WTC11 (cell line): ENCODE results near the gene ITGB4. TPM values are rescaled to one million over a fixed set of nuclear protein-coding genes. Genes with fewer than 3 reads are reported as not detected.

ENCODE experiments used
- ATAC-seq: fragments of 200-7000 bp; cut with Tn5 transposase; 2 replicates; pipeline ENCODE4 v1.10.0; 2021; ENCODE audit warnings: mild to moderate bottlenecking, moderate library complexity
- CTCF ChIA-PET: fragments of 300-600 bp; sonication (Branson Sonifier 250); formaldehyde crosslinking; loops from one replicate; lab custom pipeline; 2021; ENCODE audit warnings: antibody characterized with exemption; lab: Charles Lee
- POLR2A ChIA-PET: fragments of 350-600 bp; sonication (Branson Sonifier 250); formaldehyde crosslinking; loops from one replicate; lab custom pipeline; 2021; ENCODE audit warnings: antibody characterized with exemption; lab: Charles Lee
- DNase-seq: peaks from one replicate; pipeline ENCODE4 v3.0.0; 2021; ENCODE audit warnings: low spot score
- H3K27ac Mint-ChIP-seq: 2 replicates; pipeline ENCODE4 v1.8.0; 2021; ENCODE audit warnings: mixed read lengths
- H3K27me3 Mint-ChIP-seq: 2 replicates; pipeline ENCODE4 v1.8.0; 2021; ENCODE audit warnings: low read depth, mild to moderate bottlenecking, moderate library complexity, mixed read lengths
- H3K36me3 Mint-ChIP-seq: 2 replicates; pipeline ENCODE4 v1.8.0; 2021; ENCODE audit warnings: mixed read lengths
- H3K4me1 Mint-ChIP-seq: 2 replicates; pipeline ENCODE4 v1.8.0; 2022; ENCODE audit warnings: mixed read lengths
- H3K4me3 Mint-ChIP-seq: 2 replicates; pipeline ENCODE4 v1.8.0; 2021; ENCODE audit warnings: mild to moderate bottlenecking, moderate library complexity, mixed read lengths
- H3K9me3 Mint-ChIP-seq: 2 replicates; pipeline ENCODE4 v1.8.0; 2021; ENCODE audit warnings: mixed read lengths
- ATF2 ChIP-seq: sonication (generic); formaldehyde crosslinking; IDR thresholded peaks from 2 replicates; pipeline ENCODE4 v1.8.1; 2022; ENCODE audit warnings: low read depth, missing genetic modification reagents, borderline replicate concordance
- CDX4 ChIP-seq: fragments of 250-450 bp; sonication (Bioruptor Pico); IDR thresholded peaks from 2 replicates; pipeline ENCODE4 v1.9.0; 2021; ENCODE audit warnings: moderate library complexity, mild to moderate bottlenecking, inconsistent platforms, borderline replicate concordance
- CREB1 ChIP-seq: sonication (generic); formaldehyde crosslinking; IDR thresholded peaks from 2 replicates; pipeline ENCODE4 v1.8.0; 2023; ENCODE audit warnings: mild to moderate bottlenecking, missing genetic modification reagents
- CREM ChIP-seq: sonication (generic); formaldehyde crosslinking; IDR thresholded peaks from 2 replicates; pipeline ENCODE4 v1.8.1; 2022; ENCODE audit warnings: mild to moderate bottlenecking, missing genetic modification reagents, moderate library complexity
- FOXP4 ChIP-seq: sonication (generic); formaldehyde crosslinking; IDR thresholded peaks from 2 replicates; pipeline ENCODE4 v1.8.0; 2022; ENCODE audit warnings: mild to moderate bottlenecking, missing genetic modification reagents
- GRHL2 ChIP-seq: fragments of 250-450 bp; sonication (Bioruptor Pico); IDR thresholded peaks from 2 replicates; pipeline ENCODE4 v1.8.0; 2022; ENCODE audit warnings: mild to moderate bottlenecking, moderate library complexity; ENCODE audit not compliant: insufficient replicate concordance, severe bottlenecking
- HMGA2 ChIP-seq: fragments of 250-450 bp; sonication (Bioruptor Pico); IDR thresholded peaks from 2 replicates; pipeline ENCODE4 v1.4.0; 2021; ENCODE audit warnings: mild to moderate bottlenecking, moderate library complexity
- HMGXB4 ChIP-seq: sonication (generic); formaldehyde crosslinking; IDR thresholded peaks from 2 replicates; pipeline ENCODE4 v1.8.1; 2023; ENCODE audit warnings: mild to moderate bottlenecking, moderate library complexity, missing genetic modification reagents
- MAX ChIP-seq: sonication (generic); formaldehyde crosslinking; IDR thresholded peaks from 2 replicates; pipeline ENCODE4 v1.8.0; 2022; ENCODE audit warnings: mild to moderate bottlenecking, missing genetic modification reagents
- MYBL2 ChIP-seq: sonication (generic); formaldehyde crosslinking; IDR thresholded peaks from 2 replicates; pipeline ENCODE4 v1.8.1; 2023; ENCODE audit warnings: mild to moderate bottlenecking, moderate library complexity, missing genetic modification reagents
- NFE2L1 ChIP-seq: sonication (generic); formaldehyde crosslinking; IDR thresholded peaks from 2 replicates; pipeline ENCODE4 v1.8.1; 2023; ENCODE audit warnings: missing genetic modification reagents
- NFYB ChIP-seq: sonication (generic); formaldehyde crosslinking; conservative IDR thresholded peaks from 2 replicates; pipeline ENCODE4 v1.8.0; 2022; ENCODE audit warnings: low read depth, missing genetic modification reagents
- NR3C1 ChIP-seq: sonication (generic); formaldehyde crosslinking; conservative IDR thresholded peaks from 2 replicates; pipeline ENCODE4 v1.8.1; 2023; ENCODE audit warnings: low read depth, mild to moderate bottlenecking, missing genetic modification reagents
- PRRX2 ChIP-seq: fragments of 250-450 bp; sonication (Bioruptor Pico); IDR thresholded peaks from 2 replicates; pipeline ENCODE4 v1.8.0; 2021; ENCODE audit warnings: mild to moderate bottlenecking
- SMAD4 ChIP-seq: sonication (generic); formaldehyde crosslinking; IDR thresholded peaks from 2 replicates; pipeline ENCODE4 v1.8.0; 2022; ENCODE audit warnings: mild to moderate bottlenecking, missing genetic modification reagents
- SOX15 ChIP-seq: fragments of 250-450 bp; sonication (Bioruptor Pico); IDR thresholded peaks from 2 replicates; pipeline ENCODE4 v1.9.0; 2021; ENCODE audit warnings: mild to moderate bottlenecking
- TEAD1 ChIP-seq: sonication (generic); formaldehyde crosslinking; IDR thresholded peaks from 2 replicates; pipeline ENCODE4 v1.8.0; 2022; ENCODE audit warnings: mild to moderate bottlenecking, missing genetic modification reagents
- ZBTB21 ChIP-seq: sonication (generic); formaldehyde crosslinking; IDR thresholded peaks from 2 replicates; pipeline ENCODE4 v1.8.1; 2023; ENCODE audit warnings: mild to moderate bottlenecking, missing genetic modification reagents, borderline replicate concordance
- ZNF121 ChIP-seq: sonication (generic); formaldehyde crosslinking; IDR thresholded peaks from 2 replicates; pipeline ENCODE4 v1.8.0; 2023; ENCODE audit warnings: missing genetic modification reagents
- ZNF263 ChIP-seq: sonication (generic); formaldehyde crosslinking; IDR thresholded peaks from 2 replicates; pipeline ENCODE4 v1.8.1; 2022; ENCODE audit warnings: low read depth, mild to moderate bottlenecking, moderate library complexity, missing genetic modification reagents
- ZNF281 ChIP-seq: sonication (generic); formaldehyde crosslinking; IDR thresholded peaks from 2 replicates; pipeline ENCODE4 v1.8.0; 2023; ENCODE audit warnings: mild to moderate bottlenecking, missing genetic modification reagents
- ZSCAN18 ChIP-seq: fragments of 250-450 bp; sonication (Bioruptor Pico); IDR thresholded peaks from 2 replicates; pipeline ENCODE4 v2.1.2; 2022; ENCODE audit warnings: mild to moderate bottlenecking, moderate library complexity
- total RNA-seq: library from RNA; stranded (reverse); gene quantifications from 3 replicates; pipeline ENCODE4 v1.2.3, GENCODE V29; 2021

The ITGB4 gene
- total RNA-seq, 1 experiment from 2014 or later: 9.5 TPM

GRCh38 chr17:75803883-75804282, 82.6 kb downstream of the ITGB4 start:
- DNase-seq (no peak), ATAC-seq (no peak)
- H3K27me3 Mint-ChIP-seq: no peaks in the 10 kb centered on the region
- H3K27ac Mint-ChIP-seq: no peak overlapping the region
- H3K36me3 Mint-ChIP-seq: peaks cover 11% of the 10 kb centered on the region
- ChIA-PET CTCF (interaction anchor here (1.4 to 5.0 kb wide), 3 partner anchors 23 to 29 kb away, joined by 3 to 22 read pairs (median 5); no protein-coding TSS in a partner anchor), POLR2A (no interaction called here)
- H3K4me1 Mint-ChIP-seq: no peaks in the 10 kb centered on the region
- no peaks in the 10 kb centered on the region for H3K9me3 Mint-ChIP-seq
- no peak overlapping the region for H3K4me3 Mint-ChIP-seq
- TF ChIP-seq ATF2 (CRISPR knock-in tag): no peak
- no peak for TF ChIP-seq NR3C1
- TF ChIP-seq ZNF263 (CRISPR knock-in tag): no peak

GRCh38 chr17:75806822-75807500, 85.7 kb downstream of the ITGB4 start:
- H3K27ac Mint-ChIP-seq: no peak overlapping the region; the same call in 1 of the 2 replicates
- DNase-seq (no peak), ATAC-seq (no peak)
- no peaks in the 10 kb centered on the region for H3K4me1 Mint-ChIP-seq
- CTCF ChIA-PET: interaction anchor here (0.6 to 5.0 kb wide), 3 partner anchors 20 to 42 kb away, joined by 4 to 22 read pairs (median 12); partner anchors contain the start of gene GALK1
- no peak overlapping the region for H3K4me3 Mint-ChIP-seq
- H3K27me3 Mint-ChIP-seq: no peaks in the 10 kb centered on the region
- TF ChIP-seq CREB1 (CRISPR knock-in tag): no peak
- TF ChIP-seq MYBL2 (CRISPR knock-in tag): no peak
- no peak for TF ChIP-seq SMAD4 (CRISPR knock-in tag)
- TF ChIP-seq CREM (CRISPR knock-in tag): no peak
- no peak for TF ChIP-seq FOXP4 (CRISPR knock-in tag)
- TF ChIP-seq ZNF121 (CRISPR knock-in tag): no peak
- no peak for TF ChIP-seq ZNF281 (CRISPR knock-in tag)
- TF ChIP-seq CDX4 (CRISPR knock-in tag): no peak
- TF ChIP-seq HMGXB4 (CRISPR knock-in tag): no peak
- TF ChIP-seq MAX: no peak
- no peak for TF ChIP-seq ZBTB21 (CRISPR knock-in tag)
- no peak for TF ChIP-seq SOX15 (CRISPR knock-in tag)
- TF ChIP-seq PRRX2: no peak
- TF ChIP-seq GRHL2 (CRISPR knock-in tag): no peak
- TF ChIP-seq NFE2L1 (CRISPR knock-in tag): no peak
- TF ChIP-seq NFYB (CRISPR knock-in tag): no peak
- TF ChIP-seq TEAD1: no peak
- no peak for TF ChIP-seq HMGA2
- no peak for TF ChIP-seq ZSCAN18
- TF ChIP-seq, all 79 proteins: peak for 0
- Mint-ChIP-seq H3K36me3 (peaks cover 5% of the 10 kb centered on the region; the same call in 1 of the 2 replicates), H3K9me3 (no peaks in the 10 kb centered on the region)
- POLR2A ChIA-PET: no interaction called here
